ENCODE measurements around the gene SIRT4. TPM values are rescaled to one million over a fixed set of nuclear protein-coding genes. Genes with fewer than 3 reads are reported as not detected.

The SIRT4 gene
- total and polyA plus RNA-seq, 2 of the 13 experiments (the other 11 are each of a cell fraction or from before 2014, with no cell fraction given), result 3.4 to 5.8 TPM

DNA sequence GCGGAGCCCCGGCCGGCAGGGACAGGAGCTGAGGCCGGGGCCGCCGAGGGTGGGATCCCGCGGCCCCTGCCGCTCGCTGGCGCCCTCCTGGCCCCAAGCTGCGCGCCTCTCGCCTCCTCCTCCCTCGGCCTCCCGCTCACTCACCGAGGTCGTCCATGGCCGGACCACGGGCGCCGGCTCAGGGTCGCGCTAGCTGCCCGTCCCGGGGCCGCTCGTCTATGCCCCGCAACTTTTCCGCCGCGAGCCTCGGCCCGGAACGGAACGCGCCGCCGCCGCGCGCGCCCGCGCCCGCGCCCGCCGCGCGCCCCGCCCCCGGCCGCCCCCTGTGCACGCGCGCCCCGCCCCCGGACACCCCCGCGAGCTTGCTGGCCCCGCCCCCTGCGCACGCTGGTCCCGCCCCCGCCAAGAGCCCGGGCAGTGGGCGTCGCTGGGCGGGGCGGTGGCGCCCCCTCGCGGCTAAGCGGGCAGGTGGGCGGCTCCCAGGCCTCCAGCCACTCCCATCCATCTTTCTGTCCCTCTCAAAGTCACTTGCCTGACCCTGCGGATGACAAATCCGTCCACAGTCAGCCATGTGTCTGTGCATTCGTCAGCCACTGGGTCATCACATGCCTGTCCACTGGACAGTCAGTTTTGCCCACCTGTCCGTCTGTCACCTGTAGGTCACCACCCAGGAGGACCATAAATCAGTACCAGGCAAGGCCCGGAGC is 36.5 kb upstream of the SIRT4 start, which contains the start of gene PXN (continued):
- TF ChIP-seq TAF15 (IDR thresholded peaks at IDR 0.05; ENCODE audit: low read depth, low read length, poor library complexity, severe bottlenecking), result no peak
- no peak for TF ChIP-seq ZNF44 (CRISPR knock-in tag; IDR thresholded peaks at IDR 0.05)
- TF ChIP-seq USF2 (IDR thresholded peaks at IDR 0.05; ENCODE audit: low read depth, low read length), result peak; percentile 62; the same call in 1 of the 2 replicates
- TF ChIP-seq USF2 (CRISPR knock-in tag; IDR thresholded peaks at IDR 0.05; ENCODE audit: borderline replicate concordance), result no peak
- peak; percentile 79 for TF ChIP-seq ZFY (CRISPR knock-in tag; IDR thresholded peaks at IDR 0.05)
- TF ChIP-seq BRD4 (CRISPR knock-in tag; IDR thresholded peaks at IDR 0.05), result no peak
- no peak for TF ChIP-seq CBX1 (IDR thresholded peaks at IDR 0.05; ENCODE audit: low read depth)
- no peak for TF ChIP-seq DNMT3B (CRISPR knock-in tag; conservative IDR thresholded peaks at IDR 0.05)
- TF ChIP-seq, protein P1, sequence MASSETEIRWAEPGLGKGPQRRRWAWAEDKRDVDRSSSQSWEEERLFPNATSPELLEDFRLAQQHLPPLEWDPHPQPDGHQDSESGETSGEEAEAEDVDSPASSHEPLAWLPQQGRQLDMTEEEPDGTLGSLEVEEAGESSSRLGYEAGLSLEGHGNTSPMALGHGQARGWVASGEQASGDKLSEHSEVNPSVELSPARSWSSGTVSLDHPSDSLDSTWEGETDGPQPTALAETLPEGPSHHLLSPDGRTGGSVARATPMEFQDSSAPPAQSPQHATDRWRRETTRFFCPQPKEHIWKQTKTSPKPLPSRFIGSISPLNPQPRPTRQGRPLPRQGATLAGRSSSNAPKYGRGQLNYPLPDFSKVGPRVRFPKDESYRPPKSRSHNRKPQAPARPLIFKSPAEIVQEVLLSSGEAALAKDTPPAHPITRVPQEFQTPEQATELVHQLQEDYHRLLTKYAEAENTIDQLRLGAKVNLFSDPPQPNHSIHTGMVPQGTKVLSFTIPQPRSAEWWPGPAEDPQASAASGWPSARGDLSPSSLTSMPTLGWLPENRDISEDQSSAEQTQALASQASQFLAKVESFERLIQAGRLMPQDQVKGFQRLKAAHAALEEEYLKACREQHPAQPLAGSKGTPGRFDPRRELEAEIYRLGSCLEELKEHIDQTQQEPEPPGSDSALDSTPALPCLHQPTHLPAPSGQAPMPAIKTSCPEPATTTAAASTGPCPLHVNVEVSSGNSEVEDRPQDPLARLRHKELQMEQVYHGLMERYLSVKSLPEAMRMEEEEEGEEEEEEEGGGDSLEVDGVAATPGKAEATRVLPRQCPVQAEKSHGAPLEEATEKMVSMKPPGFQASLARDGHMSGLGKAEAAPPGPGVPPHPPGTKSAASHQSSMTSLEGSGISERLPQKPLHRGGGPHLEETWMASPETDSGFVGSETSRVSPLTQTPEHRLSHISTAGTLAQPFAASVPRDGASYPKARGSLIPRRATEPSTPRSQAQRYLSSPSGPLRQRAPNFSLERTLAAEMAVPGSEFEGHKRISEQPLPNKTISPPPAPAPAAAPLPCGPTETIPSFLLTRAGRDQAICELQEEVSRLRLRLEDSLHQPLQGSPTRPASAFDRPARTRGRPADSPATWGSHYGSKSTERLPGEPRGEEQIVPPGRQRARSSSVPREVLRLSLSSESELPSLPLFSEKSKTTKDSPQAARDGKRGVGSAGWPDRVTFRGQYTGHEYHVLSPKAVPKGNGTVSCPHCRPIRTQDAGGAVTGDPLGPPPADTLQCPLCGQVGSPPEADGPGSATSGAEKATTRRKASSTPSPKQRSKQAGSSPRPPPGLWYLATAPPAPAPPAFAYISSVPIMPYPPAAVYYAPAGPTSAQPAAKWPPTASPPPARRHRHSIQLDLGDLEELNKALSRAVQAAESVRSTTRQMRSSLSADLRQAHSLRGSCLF (CRISPR knock-in tag; IDR thresholded peaks at IDR 0.05; ENCODE audit: borderline replicate concordance), result no peak
- TF ChIP-seq ZNF292 (CRISPR knock-in tag; IDR thresholded peaks at IDR 0.05; ENCODE audit: borderline replicate concordance, low read depth), result no peak
- TF ChIP-seq MTF2 (CRISPR knock-in tag; IDR thresholded peaks at IDR 0.05; ENCODE audit: borderline replicate concordance), result no peak
- TF ChIP-seq, protein P2, sequence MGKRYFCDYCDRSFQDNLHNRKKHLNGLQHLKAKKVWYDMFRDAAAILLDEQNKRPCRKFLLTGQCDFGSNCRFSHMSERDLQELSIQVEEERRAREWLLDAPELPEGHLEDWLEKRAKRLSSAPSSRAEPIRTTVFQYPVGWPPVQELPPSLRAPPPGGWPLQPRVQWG (CRISPR knock-in tag; IDR thresholded peaks at IDR 0.05; ENCODE audit: borderline replicate concordance, low read depth), result no peak
- no peak for TF ChIP-seq NFE2 (CRISPR knock-in tag; IDR thresholded peaks at IDR 0.05)
- TF ChIP-seq, protein P3, sequence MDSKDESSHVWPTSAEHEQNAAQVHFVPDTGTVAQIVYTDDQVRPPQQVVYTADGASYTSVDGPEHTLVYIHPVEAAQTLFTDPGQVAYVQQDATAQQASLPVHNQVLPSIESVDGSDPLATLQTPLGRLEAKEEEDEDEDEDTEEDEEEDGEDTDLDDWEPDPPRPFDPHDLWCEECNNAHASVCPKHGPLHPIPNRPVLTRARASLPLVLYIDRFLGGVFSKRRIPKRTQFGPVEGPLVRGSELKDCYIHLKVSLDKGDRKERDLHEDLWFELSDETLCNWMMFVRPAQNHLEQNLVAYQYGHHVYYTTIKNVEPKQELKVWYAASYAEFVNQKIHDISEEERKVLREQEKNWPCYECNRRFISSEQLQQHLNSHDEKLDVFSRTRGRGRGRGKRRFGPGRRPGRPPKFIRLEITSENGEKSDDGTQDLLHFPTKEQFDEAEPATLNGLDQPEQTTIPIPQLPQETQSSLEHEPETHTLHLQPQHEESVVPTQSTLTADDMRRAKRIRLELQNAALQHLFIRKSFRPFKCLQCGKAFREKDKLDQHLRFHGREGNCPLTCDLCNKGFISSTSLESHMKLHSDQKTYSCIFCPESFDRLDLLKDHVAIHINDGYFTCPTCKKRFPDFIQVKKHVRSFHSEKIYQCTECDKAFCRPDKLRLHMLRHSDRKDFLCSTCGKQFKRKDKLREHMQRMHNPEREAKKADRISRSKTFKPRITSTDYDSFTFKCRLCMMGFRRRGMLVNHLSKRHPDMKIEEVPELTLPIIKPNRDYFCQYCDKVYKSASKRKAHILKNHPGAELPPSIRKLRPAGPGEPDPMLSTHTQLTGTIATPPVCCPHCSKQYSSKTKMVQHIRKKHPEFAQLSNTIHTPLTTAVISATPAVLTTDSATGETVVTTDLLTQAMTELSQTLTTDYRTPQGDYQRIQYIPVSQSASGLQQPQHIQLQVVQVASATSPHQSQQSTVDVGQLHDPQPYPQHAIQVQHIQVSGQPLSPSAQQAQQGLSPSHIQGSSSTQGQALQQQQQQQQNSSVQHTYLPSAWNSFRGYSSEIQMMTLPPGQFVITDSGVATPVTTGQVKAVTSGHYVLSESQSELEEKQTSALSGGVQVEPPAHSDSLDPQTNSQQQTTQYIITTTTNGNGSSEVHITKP (CRISPR knock-in tag; IDR thresholded peaks at IDR 0.05; ENCODE audit: low read depth), result no peak; the same call in 1 of the 2 replicates
- TF ChIP-seq ZMAT3 (CRISPR knock-in tag; conservative IDR thresholded peaks at IDR 0.05), result peak; percentile 78; the same call in 1 of the 2 replicates

All from HepG2 (cell line).